ENCODE data around the gene PCGF3.

GRCh38 chr4:740011-740410 is 34.4 kb downstream of the PCGF3 start:
- no peak for TF ChIP-seq ASH2L (IDR thresholded peaks at IDR 0.05; ENCODE audit: borderline replicate concordance, low read depth)
- TF ChIP-seq BCL11A (IDR thresholded peaks at IDR 0.05; ENCODE audit: low read depth, low read length): no peak

Measured in GM12878 (cell line).